Activated CD8-positive, alpha-beta memory T cell treated with anti-CD3 and anti-CD28 coated beads, Interleukin-2, amount 50 U/mL, for 4 hours (primary cell): Measurements from ENCODE around the gene MAS1.

Experiments
- DNase-seq: peaks from one replicate; pipeline ENCODE4 v3.0.0-alpha.2; 2020

MAS1 gene

DNA sequence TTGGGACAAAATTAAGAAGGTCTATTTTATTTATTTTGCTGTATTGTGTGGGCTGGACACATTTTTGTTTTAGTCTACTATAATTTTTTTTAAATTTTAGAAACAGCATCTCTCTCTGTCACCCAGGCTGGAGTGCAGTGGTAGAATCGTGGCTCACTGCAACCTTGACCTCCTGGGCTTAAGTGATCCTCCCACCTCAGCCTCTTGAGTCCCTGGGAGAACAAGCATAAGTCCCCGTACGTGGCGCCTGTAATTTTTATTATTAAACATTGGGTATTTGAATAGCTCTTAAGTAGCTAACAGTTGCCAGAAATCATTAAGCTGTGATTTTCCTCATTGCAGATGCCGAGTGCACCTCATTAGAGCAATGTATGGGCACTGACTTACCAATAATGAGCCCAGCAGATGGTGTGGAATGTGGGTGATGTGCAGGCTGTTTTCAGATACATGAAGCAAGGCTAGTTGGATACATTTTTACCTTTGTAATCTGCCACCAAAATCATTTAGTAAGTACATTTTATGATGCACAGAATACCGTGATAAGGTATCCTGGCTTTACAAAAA, 10.3 kb upstream of the MAS1 start:
- DNase-seq: no peak

DNA sequence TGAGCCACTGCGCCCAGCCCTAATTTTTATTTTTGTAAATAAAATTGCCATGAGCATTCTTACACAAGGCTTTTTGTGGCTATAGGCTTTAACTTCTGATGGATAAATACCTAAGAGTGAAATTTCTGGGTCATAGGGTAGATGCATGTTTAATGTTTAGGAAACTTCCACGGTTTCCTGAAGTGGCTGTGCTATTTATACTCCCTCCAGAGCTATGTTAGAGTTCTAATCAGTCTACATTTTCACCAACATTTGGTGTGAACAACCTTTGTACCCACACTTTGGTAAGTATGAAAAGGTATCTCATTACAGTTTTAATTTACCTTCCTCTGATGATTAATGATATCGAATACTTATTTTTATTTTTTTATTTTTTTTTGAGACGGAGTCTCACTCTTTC, 6.1 kb upstream of the MAS1 start:
- DNase-seq: no peak

DNA sequence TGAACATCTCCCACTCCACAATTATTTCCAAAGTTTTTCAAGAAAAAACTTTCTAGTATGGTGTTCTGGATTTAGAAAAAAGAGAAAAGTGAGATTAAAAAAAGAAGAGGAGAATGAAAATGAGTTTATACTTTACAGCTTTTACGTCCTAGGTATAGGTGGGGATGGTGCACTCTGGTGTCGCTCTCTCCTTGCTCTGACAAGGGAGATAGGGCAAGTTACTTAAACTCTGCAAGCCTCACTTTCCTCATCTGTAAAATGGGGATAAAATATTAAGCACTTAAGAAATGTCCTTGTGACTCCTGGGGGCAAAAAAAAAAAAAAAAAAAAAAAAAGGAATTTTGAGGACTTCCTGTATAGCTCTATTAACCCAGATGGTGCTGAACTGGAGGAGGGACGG, 4.5 kb upstream of the MAS1 start:
- DNase-seq: no peak

DNA sequence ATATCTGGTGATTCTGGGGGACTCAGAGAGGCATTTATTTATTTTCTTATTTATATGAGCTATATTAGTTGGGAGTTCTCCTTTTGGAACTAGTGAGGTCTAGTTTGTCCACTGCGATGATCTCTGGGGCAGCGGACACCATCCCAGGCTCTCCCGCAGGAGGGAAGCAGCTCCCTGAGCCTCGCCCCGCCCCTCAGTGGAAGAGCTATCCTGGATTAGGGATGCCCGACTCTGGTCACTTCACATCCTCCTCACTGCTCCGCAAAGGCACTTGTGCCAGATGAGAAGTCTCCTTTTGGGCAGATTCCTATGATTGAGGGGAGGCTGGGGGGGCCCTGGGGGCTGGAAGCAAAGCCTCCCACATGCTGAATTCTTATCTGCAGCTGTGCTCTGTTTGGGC, 3.6 kb upstream of the MAS1 start:
- no peak for DNase-seq

DNA sequence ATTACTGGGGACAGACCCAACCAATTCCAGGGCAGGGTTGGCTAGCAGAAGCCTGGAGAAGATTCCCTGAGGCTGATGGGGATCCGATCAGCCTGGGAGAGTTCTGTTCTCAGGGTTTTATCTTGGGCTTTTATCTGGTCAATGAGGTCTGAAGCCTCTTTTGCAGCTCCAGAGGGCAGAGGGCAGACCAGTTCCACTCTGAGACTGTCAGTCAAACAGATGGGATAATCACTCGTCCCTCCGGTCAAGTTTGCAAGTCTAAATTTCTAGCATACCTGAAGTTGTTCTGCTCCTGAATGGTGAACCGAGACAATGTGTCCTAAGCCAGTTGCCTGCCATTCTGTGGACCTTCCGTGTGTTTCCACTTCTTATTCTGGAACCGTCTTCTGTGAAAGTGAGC, 3.0 kb upstream of the MAS1 start:
- DNase-seq: no peak

DNA sequence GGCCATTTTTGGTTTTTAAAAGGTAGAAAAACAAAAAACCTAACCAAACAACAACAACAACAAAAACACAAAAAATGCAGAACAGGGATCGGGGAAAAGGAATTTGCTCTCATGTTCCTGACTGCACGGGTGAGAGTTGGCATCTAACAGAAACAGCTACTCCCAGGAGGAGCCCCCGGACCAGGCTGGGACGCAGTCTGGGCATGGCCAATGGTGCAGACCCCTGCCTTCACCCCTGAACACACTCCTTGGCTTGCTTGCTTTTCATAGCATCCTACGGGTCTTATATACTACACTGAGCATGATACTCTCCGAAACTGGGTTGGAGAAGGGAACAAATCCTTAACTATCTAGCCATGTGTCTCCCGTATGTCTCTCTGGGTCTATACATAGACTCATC, 587 bp upstream of the MAS1 start:
- no peak for DNase-seq

DNA sequence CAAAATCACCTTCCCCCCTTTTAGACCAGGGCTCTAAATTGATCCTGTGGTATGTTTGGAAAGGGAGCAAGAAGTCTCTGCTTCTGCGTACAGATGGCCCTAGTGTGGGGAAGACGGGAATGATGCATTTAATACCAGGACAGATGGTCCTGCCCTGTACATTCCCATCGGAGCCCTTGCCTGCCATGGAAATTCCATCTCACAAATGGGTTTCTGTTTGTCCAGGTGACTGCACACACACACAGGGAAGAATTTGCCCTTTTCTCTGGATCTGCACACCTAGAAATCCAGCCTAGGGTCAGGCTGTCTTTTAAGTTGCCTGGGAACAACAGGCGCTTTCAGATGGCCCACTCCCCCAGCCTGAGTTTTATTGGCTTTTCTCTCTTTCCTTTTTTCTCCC, 1.3 kb downstream of the MAS1 start:
- DNase-seq: no peak

DNA sequence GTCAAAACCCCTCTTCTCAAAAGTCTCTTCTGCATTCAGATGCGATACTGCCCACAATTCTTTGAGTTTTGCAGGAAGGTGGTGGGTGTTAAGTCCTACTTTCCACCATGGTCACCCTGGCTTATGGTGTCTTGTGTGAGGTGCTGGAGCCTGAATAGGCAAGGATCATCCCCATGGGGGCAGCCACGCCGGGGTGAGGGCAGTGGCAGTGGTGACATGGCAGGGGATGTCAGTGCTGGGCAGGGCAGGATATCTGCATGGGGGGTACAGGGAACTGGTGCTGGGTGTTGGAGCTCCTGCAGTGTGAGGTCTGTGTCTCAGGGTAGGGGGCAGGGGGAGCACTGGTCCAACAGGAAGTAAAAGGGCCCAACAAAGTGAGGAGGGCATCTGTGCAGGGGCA, 2.3 kb downstream of the MAS1 start:
- no peak for DNase-seq

DNA sequence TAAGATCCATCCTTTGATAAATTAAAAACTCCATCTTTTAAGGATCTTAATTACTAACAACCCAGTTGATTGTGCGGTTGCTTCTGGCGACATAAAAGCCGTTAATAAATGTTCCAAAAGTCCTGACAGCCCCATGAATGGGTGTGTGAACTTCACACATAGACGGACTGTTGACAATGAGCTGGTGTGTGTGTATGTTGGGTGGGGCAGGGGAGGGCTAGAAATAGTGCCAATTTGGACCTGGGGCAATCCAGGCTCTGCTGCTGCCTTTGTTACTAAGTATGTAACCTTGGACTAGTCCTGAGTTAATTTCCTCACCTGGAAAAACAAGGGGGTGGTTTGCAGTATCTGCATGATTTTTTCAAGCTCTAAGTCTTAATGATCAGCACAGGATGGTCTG, 4.2 kb downstream of the MAS1 start:
- no peak for DNase-seq

DNA sequence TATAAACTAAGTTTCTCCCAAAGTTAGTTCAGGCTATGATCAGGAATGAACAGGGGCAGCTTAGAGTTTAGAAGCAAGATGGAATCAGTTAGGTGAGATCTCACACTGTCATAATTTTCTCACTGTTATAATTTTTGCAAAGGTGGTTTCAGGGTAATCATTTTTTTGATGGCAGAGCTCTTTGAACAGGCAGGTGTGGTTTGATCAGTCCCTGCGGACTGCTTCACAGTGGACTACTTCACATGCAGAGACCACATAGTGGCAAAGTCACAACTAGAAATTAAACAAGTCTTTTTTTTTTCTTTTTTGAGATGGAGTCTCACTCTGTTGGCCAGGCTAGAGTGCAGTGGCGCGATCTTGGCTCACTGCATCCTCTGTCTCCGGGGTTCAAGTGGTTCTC, 6.8 kb downstream of the MAS1 start:
- DNase-seq: no peak

DNA sequence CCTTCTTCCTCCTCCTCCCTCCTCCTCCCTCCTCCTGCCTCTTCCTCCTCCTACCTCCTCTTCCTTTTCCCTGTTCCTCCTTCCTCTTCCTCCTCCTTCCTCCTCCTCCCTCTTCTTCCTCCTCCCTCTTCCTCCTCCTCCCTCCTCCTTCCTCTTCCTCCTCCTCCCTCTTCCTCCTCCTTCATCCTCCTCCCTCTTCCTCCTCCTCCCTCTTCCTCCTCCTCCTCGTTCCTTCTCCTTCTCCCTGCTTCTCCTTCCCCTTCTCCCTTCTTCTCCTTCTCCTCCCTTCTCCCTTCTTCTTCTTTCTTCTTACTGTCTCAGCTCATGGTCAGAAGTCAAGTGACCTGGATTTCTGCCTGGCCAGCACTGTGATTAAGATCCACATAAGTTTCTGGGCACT, 7.7 kb downstream of the MAS1 start:
- DNase-seq: no peak

DNA sequence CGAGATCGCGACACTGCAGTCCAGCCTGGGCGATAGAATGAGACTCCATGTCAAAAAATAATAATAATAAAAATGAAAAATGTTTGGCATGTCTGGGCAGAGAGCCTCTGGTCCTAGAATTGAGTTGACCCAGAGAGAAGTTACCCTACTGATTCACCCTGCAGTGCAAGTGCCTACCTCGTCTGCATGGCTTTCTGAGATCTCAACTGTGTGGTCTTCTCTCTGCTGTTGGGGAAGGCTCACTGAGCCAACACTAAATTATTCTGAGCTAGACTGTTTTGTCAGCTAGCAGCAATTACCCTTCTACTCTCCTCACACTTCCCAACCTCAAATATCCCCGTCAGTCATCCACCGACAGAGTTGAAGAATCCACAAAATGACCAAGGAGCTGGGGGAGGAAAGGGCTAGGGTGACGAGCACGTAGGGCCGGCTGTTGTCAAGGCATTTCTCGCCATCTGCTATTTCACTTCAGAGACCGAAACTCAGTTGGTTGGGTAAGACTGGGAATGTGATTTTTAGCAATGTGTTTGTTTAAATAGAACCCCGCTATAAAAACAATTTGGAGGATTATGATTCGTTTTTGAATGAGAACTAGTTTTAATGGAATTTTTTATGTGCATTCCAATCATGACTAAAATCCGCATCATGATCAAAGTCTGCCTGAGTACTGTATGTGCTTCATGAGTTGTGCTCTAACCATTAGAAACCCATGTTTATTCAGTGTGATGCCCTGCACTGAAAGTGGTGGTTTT, 9.4 kb downstream of the MAS1 start:
- DNase-seq: no peak

DNA sequence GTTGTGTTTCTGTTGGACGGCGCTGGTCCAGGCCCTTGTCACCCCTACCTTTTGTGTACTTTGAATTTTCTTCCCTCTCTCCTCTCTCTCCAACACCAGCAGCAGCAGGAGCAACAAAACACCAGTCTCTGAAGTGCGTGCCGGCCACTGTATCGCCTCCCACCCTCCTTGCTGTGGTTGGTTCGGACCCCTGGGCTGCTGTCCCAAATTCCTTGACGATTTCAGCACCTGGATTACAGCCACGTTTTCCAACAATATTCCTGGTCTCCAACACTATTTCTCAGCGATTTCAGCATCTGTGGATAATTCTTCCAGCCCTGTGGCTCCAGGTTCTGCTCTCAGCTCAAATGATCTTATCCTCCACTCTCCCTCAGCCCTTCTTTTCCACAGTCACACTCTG, 11.8 kb downstream of the MAS1 start:
- no peak for DNase-seq

DNA sequence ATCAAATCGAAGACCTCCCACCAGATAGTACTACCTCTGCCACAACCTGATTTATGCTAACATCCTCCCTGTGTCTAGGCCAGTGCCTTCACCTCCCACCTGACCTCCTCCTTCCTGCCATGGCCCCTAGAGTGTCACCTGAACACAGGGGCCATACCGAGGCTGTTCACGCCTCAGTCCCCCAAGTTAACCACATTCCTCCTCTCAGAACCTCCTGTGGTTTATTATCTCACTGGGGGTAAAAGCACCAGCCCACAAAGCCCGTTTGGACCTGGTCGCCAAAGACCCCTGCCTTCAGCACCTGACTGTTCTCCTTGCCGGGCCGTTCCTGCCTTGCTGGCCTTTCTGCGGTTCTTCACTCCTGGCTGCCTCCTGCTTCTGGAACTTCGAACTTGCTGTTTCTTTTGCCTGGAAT, 13.7 kb downstream of the MAS1 start:
- DNase-seq: no peak

DNA sequence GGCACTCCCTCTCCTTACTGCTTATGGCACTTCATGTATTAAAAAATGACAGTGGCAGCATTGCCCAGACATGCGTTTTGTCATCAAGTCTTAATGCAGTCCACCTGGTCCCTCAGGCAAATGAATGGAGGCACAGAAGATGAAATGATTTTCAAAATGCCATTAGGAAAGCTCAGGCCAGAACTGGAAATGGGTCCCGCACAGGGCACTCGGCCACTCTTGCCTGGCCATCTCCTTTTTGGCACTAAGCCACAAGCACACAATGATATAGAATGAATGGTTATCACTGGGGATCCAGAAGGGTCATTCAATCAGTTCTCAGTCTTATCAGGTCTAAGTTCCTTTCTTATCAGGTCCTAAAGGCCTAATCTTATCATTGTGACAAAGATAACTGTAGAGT, 15.6 kb downstream of the MAS1 start:
- DNase-seq: no peak

DNA sequence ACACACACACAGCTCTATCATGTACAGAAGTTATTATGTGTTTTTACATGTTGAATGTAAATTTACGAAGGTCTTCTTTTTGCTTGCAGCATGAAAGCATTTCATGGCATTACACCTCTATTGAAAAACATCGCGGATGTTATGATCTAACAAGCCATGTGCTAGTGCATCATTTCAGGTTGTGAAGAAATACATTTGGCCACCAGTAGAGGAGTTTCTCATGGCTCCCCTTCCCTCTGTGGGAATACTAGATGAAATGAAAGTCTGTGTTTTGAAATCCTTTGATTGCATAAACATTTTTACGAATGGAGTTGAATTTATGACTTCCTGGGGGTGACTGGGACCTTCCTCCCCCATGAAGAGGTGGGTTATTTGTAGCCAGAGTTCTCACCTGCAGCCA, 17.7 kb downstream of the MAS1 start:
- no peak for DNase-seq

DNA sequence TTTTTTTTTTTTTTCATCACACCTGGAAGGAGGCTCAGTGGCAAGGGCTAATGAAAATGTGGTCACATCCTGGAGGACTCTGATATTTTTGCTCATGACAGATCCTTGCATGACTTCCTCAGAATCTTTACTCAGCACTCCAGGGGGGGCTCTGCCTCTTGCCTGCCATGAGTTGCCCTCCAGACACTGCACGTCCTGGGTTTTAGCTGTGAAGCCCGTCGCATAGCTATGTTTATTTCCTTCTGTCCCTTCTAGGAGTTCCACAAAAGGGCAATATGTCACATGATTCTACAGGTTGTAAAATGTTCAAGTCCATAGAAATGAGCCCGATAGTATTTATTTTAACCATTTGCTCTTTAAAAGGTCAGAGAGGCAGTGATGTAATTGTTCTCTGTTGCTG, 18.2 kb downstream of the MAS1 start:
- no peak for DNase-seq

DNA sequence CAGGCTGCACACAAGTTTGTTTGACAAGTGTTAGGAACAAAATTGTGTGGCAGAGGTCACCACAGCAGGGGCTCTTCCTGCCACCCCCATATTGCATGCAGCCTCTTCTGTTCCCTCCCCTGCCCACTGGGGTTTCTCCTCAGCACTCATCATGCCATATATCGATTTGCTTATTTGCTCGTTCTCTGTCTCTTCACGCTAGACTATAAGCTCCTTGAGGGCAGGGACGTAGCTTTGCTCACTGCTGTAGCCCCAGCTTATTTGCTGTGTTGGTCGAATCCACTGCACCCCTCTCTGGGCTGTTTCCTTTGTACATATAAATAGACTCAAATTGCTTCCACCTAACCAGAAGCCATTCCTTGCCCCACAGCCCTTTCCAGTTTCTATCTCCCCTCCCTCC, 19.6 kb downstream of the MAS1 start:
- DNase-seq: no peak

DNA sequence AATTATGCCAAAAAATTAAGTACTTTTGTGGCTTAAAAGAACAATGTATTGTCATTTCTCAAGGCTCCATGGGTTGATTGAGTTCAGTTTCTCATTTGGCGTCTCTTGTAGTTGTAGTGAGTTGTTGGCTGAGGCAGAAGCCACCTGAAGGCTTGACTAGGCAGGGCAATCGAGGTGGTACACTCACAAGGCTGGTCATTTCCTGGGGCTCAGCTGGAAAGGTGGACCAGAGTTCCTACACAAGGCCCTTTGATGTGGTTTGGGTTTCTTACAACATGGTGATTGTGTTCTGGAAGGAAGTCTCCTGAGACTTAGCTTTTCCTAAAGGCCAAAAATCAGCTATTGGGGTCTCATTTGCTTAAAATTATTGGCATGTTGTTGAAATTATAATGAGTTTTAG, 22.6 kb downstream of the MAS1 start:
- DNase-seq: no peak

DNA sequence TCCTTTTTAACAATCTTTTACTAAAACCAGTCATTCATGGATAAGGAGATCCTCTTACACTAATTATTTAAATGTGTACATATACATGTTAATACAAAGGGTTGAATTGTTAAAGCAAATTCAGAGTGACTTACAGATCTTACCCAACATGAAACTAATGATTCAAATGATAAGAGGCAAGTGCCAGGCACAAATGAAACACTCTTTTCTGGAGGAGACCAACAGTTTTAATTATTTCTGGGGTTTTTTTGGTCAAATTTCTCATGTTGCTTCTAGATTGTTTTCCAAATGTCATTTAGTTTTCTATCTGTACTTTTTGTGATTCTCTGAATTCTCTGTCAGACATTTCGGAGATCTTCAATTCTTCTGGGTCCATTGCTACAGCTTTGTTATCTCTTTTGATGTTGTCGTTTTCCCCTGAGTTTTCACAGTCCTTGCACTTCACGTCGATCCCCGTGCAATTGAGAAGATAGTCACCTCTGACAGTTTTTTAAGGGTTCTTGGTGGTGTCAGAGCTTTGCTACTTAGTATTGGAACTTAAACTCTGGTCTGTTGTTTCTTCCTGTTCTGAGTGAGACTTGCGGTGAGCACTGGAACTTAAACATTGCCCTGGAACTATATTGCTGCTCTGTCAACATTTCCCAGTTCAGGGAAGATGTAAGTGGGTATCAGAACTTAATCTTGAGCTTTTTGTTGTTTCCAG, 23.2 kb downstream of the MAS1 start:
- DNase-seq: no peak

DNA sequence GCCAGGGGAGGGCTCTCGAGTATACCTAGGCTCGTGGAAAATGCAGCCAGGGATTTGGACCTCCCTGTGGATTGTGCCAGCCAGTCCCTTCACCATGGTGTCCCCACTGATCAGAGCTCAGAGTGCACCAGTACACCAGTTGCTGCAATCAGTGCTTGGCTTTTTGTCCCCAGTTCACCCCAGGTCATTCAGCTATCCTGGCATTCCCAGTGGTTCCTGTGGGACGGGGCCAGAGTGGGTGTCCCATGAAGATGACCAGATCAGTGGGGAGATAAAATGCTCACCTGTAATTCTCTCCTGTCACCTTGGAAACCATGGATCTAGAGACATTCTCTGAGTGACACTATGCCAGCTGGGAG, 23.8 kb downstream of the MAS1 start:
- no peak for DNase-seq

DNA sequence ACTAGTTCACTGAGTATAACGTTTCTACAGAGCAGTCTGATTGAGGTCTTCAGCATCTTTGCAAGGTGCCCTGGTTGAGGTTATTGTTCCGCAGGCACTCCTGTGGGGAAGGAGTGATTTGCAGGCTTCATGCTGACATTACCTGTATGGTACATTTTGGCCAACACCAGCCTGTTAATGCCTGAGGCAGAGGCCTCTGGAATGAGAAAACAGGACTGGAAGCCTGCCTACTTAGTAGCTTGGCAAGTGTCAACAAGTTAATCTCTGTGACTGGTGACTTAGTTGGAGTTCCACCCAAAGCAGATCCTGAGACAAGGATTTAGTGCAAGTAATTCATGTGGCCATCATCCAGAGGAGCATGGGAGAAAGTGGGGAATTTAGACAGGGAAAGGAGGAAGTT, 24.6 kb downstream of the MAS1 start:
- no peak for DNase-seq

DNA sequence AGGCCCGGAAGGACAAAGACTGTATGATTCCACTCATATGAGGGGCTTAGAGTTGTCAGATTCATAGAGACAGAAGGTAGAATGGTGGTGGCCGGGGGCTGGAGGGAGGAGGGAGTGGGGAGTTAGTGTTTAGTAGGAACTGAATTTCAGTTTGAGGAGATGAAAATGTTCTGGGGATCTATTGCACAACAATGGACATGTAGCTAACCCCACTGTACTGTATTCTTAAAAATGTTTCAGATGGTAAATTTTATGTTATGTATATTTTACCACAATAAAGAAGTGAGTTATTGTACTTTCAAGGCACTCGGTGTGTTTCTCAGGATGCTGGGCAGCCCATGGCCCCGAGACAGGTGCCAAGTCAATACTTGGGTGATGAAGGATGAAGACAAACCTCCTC, 25.4 kb downstream of the MAS1 start:
- DNase-seq: no peak

DNA sequence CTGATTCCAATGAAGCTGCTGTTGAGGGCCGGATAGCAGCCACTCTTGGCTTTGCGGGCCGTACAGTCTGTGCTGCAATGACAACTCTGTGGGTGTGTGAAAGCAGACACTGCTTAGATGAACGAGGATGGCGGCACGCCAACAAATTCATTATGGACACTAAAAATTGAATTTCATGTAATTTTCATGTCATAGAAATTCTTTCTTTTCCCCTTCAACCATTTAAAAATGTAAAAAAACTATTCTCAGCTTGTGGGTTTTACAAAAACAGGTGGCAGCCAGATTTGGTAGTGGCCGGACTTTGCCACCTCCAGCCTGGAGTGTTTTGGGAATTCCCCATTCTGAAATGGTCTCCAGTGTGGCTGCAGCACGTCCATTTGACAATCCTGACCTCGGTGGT, 26.0 kb downstream of the MAS1 start:
- DNase-seq: no peak

DNA sequence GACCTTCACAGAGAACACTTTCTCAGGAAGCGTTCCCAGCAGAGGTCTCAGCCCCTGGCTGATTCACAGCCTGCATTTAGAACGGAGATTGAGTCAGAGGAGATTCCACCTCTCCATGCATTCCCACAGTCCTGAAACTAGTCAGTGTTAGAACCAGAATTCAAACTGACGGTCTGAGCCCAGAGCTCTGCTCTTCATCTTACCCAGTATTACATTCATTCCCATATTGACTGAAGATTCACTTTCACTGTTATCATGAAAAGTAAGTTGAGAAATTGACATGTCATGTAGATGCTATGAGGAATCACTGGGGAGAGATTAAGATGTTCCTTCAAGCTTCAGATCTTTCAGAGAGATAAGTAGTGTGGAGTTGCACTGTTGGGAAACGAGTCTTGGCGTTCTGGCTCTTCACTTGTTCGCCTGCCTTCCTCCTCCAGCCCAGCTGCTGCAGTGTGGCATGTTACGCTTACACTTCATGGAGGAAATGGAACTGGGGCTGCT, 28.3 kb downstream of the MAS1 start:
- no peak for DNase-seq
